Neuronal stem cell (in vitro differentiated cells): ENCODE measurements around the gene PGS1.

Experiments
- DNase-seq: peaks from one replicate; pipeline ENCODE4 v3.0.0-alpha.2; 2013; ENCODE audit warnings: low spot score
- H2AFZ ChIP-seq: one replicate; pipeline ENCODE4 v1.6.1; 2013; ENCODE audit warnings: mild to moderate bottlenecking, low read length, inconsistent platforms
- H2AK5ac ChIP-seq: 2 replicates; pipeline ENCODE4 v1.6.1; 2013; ENCODE audit warnings: low read depth, mild to moderate bottlenecking, inconsistent platforms, low read length, moderate library complexity, mixed read lengths
- H2BK120ac ChIP-seq: 2 replicates; pipeline ENCODE4 v1.6.1; 2013; ENCODE audit warnings: low read depth, mild to moderate bottlenecking, inconsistent platforms, low read length, moderate library complexity, mixed read lengths
- H2BK12ac ChIP-seq: one replicate; pipeline ENCODE4 v1.6.1; 2013; ENCODE audit warnings: low read length, inconsistent platforms
- H2BK15ac ChIP-seq: 2 replicates; pipeline ENCODE4 v1.6.1; 2013; ENCODE audit warnings: mild to moderate bottlenecking, low read length, inconsistent platforms, mixed read lengths
- H2BK5ac ChIP-seq: one replicate; pipeline ENCODE4 v1.6.1; 2013; ENCODE audit warnings: inconsistent platforms, mild to moderate bottlenecking, low read length, moderate library complexity
- H3K14ac ChIP-seq: one replicate; pipeline ENCODE4 v1.6.1; 2013; ENCODE audit warnings: low read length, inconsistent platforms
- H3K18ac ChIP-seq: 2 replicates; pipeline ENCODE4 v1.6.1; 2013; ENCODE audit warnings: low read length, inconsistent platforms
- H3K23ac ChIP-seq: 2 replicates; pipeline ENCODE4 v1.6.1; 2013; ENCODE audit warnings: low read depth, mild to moderate bottlenecking, mixed read lengths, low read length, inconsistent platforms; ENCODE audit not compliant: poor library complexity
- H3K27ac ChIP-seq: replicated peaks from 3 replicates; pipeline ENCODE4 v1.5.1; 2013; ENCODE audit warnings: low read length, inconsistent platforms
- H3K27me3 ChIP-seq, 3 experiments: 2 replicates each; pipeline ENCODE4 v1.6.1; 2013; ENCODE audit warnings: low read length in 3 of 3, mild to moderate bottlenecking in 2 of 3, inconsistent platforms in 1 of 3, low read depth in 1 of 3, mixed read lengths in 1 of 3, moderate library complexity in 1 of 3; ENCODE audit not compliant: control insufficient read depth in 3 of 3, insufficient read depth in 3 of 3
- H3K36me3 ChIP-seq, 2 donors: replicated peaks in 1 of 2; 2 replicates each; pipeline ENCODE4 v1.6.1; 2013; ENCODE audit warnings: low read length in 2 of 2; ENCODE audit not compliant: control insufficient read depth in 2 of 2, insufficient read depth in 2 of 2
- H3K4ac ChIP-seq: 2 replicates; pipeline ENCODE4 v1.6.1; 2013; ENCODE audit warnings: inconsistent platforms, mild to moderate bottlenecking, low read length, moderate library complexity
- H3K4me1 ChIP-seq, 2 donors: 1 replicate in 1 of 2; 2 replicates in 1 of 2; pipeline ENCODE4 v1.6.1; 2013; ENCODE audit warnings: low read length in 2 of 2, low read depth in 1 of 2; ENCODE audit not compliant: control insufficient read depth in 2 of 2, insufficient read depth in 1 of 2
- H3K4me2 ChIP-seq: one replicate; pipeline ENCODE4 v1.6.1; 2013; ENCODE audit warnings: mild to moderate bottlenecking, low read length, inconsistent platforms; ENCODE audit not compliant: insufficient read depth, poor library complexity, severe bottlenecking
- H3K4me3 ChIP-seq, 2 donors: 2 replicates each; pipeline ENCODE4 v1.5.1; 2013; ENCODE audit warnings: low read length in 2 of 2, mild to moderate bottlenecking in 2 of 2, inconsistent platforms in 1 of 2, moderate library complexity in 1 of 2
- H3K79me1 ChIP-seq: one replicate; pipeline ENCODE4 v1.6.1; 2013; ENCODE audit warnings: low read depth, mild to moderate bottlenecking, inconsistent platforms, low read length, moderate library complexity
- H3K9ac ChIP-seq: one replicate; pipeline ENCODE4 v1.6.1; 2013; ENCODE audit warnings: mild to moderate bottlenecking, low read depth, low read length, inconsistent platforms; ENCODE audit not compliant: poor library complexity
- H3K9me3 ChIP-seq, 2 donors: replicated peaks in 1 of 2; 2 replicates each; pipeline versions ENCODE3 to v1.6.1; 2013; ENCODE audit warnings: low read length in 2 of 2, mild to moderate bottlenecking in 2 of 2, inconsistent platforms in 1 of 2, low read depth in 1 of 2, mixed read lengths in 1 of 2, moderate library complexity in 1 of 2; ENCODE audit not compliant: control insufficient read depth in 2 of 2, insufficient read depth in 1 of 2
- H4K8ac ChIP-seq: one replicate; pipeline ENCODE4 v1.6.1; 2013; ENCODE audit warnings: low read depth, mild to moderate bottlenecking, inconsistent platforms, low read length, moderate library complexity
- H4K91ac ChIP-seq: one replicate; pipeline ENCODE4 v1.6.1; 2013; ENCODE audit warnings: low read length, low read depth, mild to moderate bottlenecking, inconsistent platforms; ENCODE audit not compliant: poor library complexity
- WGBS, 2 donors: extraction: QIAGEN DNeasy Blood & Tissue Kit; methylation state at CpG; one replicate each; pipeline ENCODE4 v1.1.7; 2013; ENCODE audit warnings: missing lambda C conversion rate in 2 of 2, mixed read lengths in 1 of 2; ENCODE audit not compliant: insufficient read length in 2 of 2, insufficient replicate concordance in 1 of 2; ENCODE audit errors: extremely low coverage in 2 of 2; 5-methylcytosine and 5-hydroxymethylcytosine counted together

Gene PGS1

DNA sequence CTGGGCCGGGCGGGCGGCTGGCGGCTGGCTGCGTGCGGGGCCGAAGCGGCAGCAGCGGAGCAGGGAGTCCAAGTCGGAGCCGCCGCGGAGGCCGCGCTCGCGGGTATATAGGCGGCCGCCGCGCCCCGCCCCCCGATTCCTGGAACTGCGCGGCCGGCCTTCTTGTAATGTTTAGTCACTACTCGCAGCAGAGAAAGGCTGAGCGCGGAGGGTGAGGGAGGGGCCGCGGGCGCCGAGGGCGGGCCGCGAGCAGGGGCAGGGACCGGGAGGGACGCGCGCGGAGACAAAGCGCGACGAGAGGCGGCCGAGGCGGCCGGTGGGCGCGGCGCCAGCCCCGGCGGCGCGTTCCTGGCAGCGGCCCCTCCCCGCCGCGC is 18.5 kb upstream of the PGS1 start, which contains the start of gene SOCS3:
Gene SOCS3 (minus strand): TSS at position 81 of the 374 bp plus-strand sequence. CDS start 982 bp downstream, outside the sequence.
- Histone ChIP-seq H3K27ac (peak within 1 kb of the TSS; percentile 94), H3K23ac (peak within 1 kb of the TSS; percentile 94), H2BK120ac (peak within 1 kb of the TSS; percentile 85), H4K8ac (peak within 1 kb of the TSS; percentile 66), H2BK15ac (peak within 1 kb of the TSS; percentile 84), H3K14ac (peak within 1 kb of the TSS; percentile 92), H2BK5ac (peak within 1 kb of the TSS; percentile 100), H3K9ac (peak within 1 kb of the TSS; percentile 97), H2AFZ (peak within 1 kb of the TSS; percentile 91), H3K9me3 (no peaks in the 10 kb centered on the region), H2BK12ac (peak within 1 kb of the TSS; percentile 69), H3K4me1 (peaks cover 45 to 47% of the 10 kb centered on the region in 2 donors), H3K4me3 (peak within 1 kb of the TSS; percentile 97 to 99), H3K4ac (peak within 1 kb of the TSS; percentile 94), H2AK5ac (peak within 1 kb of the TSS; percentile 92), H4K91ac (peak within 1 kb of the TSS; percentile 80), H3K27me3 (no peaks in the 10 kb centered on the region), H3K18ac (peak within 1 kb of the TSS; percentile 99), H3K4me2 (peak within 1 kb of the TSS; percentile 99), H3K36me3 (peaks cover 15 to 41% of the 10 kb centered on the region in 2 donors), H3K79me1 (peaks cover 12% of the 10 kb centered on the region)
- no CpG with 5 or more reads among the region's 59 CpGs for WGBS, 2 donors
- DNase-seq: peak; percentile 96

DNA sequence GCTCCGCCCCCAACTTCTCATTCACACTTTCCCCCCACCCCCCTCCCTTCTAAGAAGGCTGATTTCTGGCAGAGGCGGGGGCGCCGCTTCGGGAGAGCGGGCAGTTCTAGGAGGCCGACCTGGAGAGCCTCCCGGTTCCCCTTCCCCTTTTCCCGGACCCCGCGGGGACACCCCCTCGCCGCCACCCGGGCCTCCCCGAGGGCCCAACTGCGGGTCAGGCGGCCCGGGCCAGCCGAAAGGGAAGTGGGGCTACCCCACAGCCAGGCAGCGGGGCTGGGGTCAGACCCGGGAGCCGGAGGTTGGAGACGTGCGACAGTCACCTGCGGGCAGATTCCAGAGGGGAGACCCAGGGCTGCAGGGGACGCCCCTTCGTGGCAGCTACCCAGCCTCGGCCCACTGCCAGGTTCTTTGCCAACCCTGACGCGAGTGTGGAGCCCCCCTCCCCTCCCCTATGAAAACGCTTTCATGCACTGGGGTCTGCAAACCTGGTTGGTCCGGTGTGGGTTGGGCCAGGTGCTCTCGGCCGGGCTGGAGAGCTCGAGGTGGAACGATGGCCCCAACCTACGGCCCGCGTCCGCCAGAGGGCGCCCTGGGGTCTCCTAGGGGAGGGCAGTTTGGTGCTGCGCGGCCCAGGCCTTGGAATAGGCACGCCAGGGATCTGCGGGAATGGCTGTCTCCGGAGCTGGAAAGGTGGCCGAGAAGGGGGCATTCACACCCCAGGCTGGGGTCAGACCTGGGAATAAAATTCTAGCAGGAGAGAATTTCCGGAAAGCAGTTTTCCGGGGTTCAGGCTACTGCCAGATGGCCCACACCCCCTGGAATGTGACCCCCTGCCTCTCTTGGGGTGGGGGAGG is 17.9 kb upstream of the PGS1 start:
- DNase-seq: peak; percentile 91
- Histone ChIP-seq H3K79me1 (peaks cover 12% of the 10 kb centered on the region), H4K8ac (no peak overlapping the region), H2AFZ (peak overlapping the region; percentile 91), H2BK120ac (peak overlapping the region; percentile 85), H3K9ac (peak overlapping the region; percentile 92), H2BK12ac (no peak overlapping the region), H2BK5ac (peak overlapping the region; percentile 99), H3K27ac (peak overlapping the region; percentile 94), H4K91ac (peak overlapping the region; percentile 49), H3K36me3 (peaks cover 15 to 34% of the 10 kb centered on the region in 2 donors), H3K4ac (peak overlapping the region; percentile 94), H2AK5ac (peak overlapping the region; percentile 76), H3K18ac (peak overlapping the region; percentile 97), H3K4me3 (peak overlapping the region; percentile 62 to 78), H3K4me1 (peaks cover 44 to 52% of the 10 kb centered on the region in 2 donors), H3K4me2 (peak overlapping the region; percentile 99), H3K27me3 (no peaks in the 10 kb centered on the region), H3K9me3 (no peaks in the 10 kb centered on the region), H2BK15ac (peak overlapping the region; percentile 84), H3K23ac (peak overlapping the region; percentile 67), H3K14ac (peak overlapping the region; percentile 49)
- WGBS, 2 donors: no CpG with 5 or more reads among the region's 49 CpGs

DNA sequence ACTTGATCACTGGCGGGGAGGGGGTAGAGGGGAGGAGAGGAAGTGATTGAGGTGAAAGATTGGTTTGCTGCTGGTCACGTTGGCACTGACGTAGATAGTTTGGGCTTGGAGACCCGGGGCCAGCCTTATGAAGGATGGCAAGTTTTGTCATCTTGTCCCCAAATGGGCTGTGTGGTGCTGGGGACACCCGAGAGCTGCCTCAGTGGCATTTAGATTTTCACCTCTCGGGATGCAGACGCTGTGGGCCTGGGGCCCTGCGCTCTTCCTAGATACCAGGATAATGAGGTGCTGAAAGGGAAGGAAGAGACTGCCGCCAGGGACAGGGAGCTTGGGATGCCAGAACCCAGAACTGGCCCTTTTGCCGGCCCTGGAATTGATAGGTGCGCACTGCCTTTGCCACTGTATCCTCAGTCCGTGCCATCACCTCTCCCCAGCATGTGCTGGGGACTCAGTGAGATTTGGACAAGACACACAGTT is 17.2 kb upstream of the PGS1 start:
- Histone ChIP-seq H3K23ac (no peak overlapping the region), H2BK120ac (peak overlapping the region; percentile 38), H4K8ac (no peak overlapping the region), H2BK5ac (peak overlapping the region; percentile 99), H3K9me3 (no peaks in the 10 kb centered on the region), H3K9ac (no peak overlapping the region), H4K91ac (no peak overlapping the region), H3K4me2 (peak overlapping the region; percentile 99), H2BK15ac (no peak overlapping the region), H3K14ac (no peak overlapping the region), H3K4ac (peak overlapping the region; percentile 32), H3K4me1 (peaks cover 43 to 50% of the 10 kb centered on the region in 2 donors), H3K18ac (peak overlapping the region; percentile 82), H3K36me3 (peaks cover 13 to 28% of the 10 kb centered on the region in 2 donors), H3K79me1 (peaks cover 12% of the 10 kb centered on the region), H2AK5ac (peak overlapping the region; percentile 40), H2BK12ac (peak overlapping the region; percentile 33), H3K27ac (no peak overlapping the region), H2AFZ (peak overlapping the region; percentile 91), H3K27me3 (no peaks in the 10 kb centered on the region), H3K4me3 (peak overlapping the region in 1 of 2 donors; percentile 62)
- DNase-seq: no peak
- no CpG with 5 or more reads among the region's 12 CpGs for WGBS, 2 donors

DNA sequence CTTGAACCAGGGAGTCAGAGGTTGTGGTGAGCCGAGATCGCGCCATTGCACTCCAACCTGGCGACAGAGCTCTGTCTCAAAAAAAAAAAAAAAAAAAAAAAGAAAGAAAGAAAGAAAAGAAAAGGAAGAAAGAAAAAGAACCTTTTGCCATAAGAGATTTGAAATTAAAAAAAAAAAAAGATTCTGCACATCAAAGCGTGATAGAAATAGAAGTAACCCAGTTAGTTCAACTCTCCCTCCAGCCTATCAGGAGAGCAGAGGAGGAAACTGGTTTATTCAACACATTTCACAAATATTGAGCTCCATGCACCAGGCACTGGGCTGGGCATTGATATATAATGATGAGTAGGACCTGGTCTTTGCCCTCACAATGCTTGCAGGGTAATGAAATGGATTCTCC is 16.2 kb upstream of the PGS1 start:
- DNase-seq: no peak
- Histone ChIP-seq H3K4me1 (peaks cover 49 to 55% of the 10 kb centered on the region in 2 donors), H4K91ac (no peak overlapping the region), H2AFZ (no peak overlapping the region), H2BK5ac (no peak overlapping the region), H3K14ac (no peak overlapping the region), H3K4ac (no peak overlapping the region), H2BK15ac (no peak overlapping the region), H2BK120ac (no peak overlapping the region), H3K9me3 (no peaks in the 10 kb centered on the region), H3K4me3 (no peak overlapping the region), H3K27ac (no peak overlapping the region), H3K4me2 (no peak overlapping the region), H2BK12ac (no peak overlapping the region), H3K23ac (no peak overlapping the region), H4K8ac (no peak overlapping the region), H3K27me3 (no peaks in the 10 kb centered on the region), H3K36me3 (peaks cover 10 to 18% of the 10 kb centered on the region in 2 donors), H3K9ac (no peak overlapping the region), H3K18ac (no peak overlapping the region), H3K79me1 (peaks cover 12% of the 10 kb centered on the region), H2AK5ac (peak overlapping the region; percentile 66)
- no CpG with 5 or more reads among the region's 5 CpGs for whole genome bisulfite sequencing, 2 donors
